ENCODE data around the gene KCNV2.

Gene KCNV2

GRCh38 chr9:2720179-2720654, 2.9 kb downstream of the KCNV2 start:
- peak; percentile 76 for DNase-seq (ENCODE audit: low spot score)

DNA sequence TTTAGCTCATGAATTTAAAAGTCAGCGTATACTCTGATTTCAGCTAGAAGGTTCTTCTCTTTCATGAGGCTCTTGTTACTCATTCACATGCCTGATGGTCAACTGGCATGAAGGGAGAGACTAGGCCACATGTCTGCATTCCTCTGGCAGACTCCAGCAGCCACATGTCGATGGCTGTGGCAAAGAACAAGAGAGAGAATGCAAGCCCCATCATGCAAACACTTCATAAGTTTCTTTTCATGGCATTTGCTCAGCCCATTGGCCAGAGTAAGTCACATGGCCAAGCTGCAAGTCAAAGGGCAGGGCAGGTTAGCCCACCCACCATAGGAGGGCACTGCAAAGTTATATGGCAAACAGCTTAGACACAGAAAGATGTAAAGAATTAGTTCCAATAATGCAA, 5.4 kb downstream of the KCNV2 start:
- DNase-seq (ENCODE audit: low spot score): peak; percentile 96

DNA sequence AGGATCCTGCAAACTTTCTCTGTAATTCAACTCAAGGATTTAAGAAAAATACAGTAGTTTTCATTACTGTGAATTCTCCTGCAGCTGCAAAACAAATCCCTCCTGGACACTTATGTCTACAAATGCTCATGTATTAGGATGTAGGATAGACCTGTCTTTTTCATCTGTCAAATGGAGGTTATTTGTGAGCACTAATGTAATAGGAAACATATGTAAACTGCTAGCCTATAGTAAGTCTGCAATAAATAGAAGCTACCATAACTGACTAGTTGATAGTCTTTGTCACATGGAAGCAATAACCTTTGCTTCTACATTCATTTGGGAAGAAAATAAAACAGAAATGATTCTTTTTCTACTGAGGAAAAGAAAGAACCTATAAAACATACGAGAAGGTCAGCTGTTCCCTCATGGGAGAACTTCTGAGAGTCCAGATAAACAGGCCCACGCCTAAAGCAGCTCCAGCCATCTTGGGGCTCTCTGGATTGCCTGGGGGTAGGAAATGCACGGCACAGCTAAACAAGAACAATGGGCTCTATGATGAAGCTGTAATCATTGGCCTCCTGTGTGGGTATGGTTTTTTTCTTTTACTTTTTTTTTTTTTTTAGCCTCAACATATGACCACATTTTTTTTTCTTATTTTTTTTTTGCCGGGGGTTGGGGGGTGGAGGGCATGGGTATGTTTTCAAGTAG, 6.2 kb downstream of the KCNV2 start:
- no peak for DNase-seq (ENCODE audit: low spot score)

GRCh38 chr9:2725126-2725525, 7.8 kb downstream of the KCNV2 start:
- peak; percentile 79 for DNase-seq (ENCODE audit: low spot score)

DNA sequence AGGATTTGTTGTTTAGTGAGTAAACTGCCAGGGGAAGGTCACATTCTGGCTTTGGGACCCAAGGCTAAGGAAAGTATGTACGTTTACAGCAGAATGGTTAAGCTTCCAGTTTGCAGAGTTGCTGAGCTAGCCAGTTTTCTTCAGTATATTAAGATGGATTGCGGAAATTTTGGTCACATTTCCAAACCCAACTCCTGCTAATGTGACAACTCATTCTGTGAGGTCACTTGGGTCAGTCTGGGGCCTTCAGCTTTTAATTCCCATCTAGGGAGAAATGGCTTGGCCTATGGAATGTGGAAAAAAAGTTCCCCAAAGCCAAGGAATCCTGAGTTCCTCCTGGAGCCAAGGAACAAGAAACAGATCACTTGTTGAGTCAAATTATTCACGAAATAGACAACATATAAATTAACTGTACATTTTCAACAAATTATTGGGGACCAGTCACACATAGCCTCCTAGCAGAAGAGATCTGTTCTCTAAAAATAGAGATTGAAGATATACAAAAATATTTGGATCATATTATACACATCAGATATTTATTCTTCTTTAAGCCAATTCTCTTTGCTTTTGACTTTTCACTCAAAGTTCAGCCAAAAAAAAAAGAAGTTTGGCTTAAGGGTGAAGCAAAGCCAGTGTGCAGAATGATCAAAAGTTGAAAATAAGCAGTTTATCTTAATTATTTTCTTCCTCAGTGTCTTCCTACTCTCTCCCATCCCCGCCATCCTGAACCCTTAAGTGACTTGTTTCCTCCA, 8.8 kb downstream of the KCNV2 start:
- DNase-seq (ENCODE audit: low spot score): no peak

DNA sequence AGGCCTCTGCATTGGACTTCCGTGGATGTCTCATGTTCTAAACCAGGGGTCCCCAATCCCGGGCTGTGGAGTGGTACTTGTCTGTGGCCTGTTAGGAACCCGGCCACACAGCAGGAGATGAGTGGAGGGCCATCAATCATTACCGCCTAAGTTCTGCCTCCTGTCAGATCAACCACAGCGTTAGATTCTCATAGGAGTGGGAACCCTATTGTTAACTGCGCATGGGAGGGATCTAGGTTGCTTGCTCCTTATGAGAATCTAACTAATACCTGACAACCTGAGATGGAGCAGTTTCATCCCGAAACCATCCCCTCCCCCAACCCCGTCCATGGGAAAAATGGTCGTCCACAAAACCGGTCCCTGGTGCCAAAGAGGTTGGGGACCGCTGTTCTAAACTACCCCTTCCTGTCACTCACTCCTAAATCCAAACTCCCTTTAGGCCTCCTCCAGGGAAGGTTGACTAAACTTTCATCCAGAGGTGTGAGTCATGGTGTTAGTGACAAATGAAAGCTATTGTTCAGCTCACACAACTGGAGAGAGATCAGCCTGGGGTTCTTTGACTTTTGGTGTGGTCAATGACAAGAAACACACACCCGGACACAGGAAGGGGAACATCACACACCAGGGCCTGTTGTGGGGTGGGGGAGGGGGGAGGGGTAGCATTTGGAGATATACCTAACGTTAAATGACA, 9.5 kb downstream of the KCNV2 start:
- peak; percentile 77 for DNase-seq (ENCODE audit: low spot score)

DNA sequence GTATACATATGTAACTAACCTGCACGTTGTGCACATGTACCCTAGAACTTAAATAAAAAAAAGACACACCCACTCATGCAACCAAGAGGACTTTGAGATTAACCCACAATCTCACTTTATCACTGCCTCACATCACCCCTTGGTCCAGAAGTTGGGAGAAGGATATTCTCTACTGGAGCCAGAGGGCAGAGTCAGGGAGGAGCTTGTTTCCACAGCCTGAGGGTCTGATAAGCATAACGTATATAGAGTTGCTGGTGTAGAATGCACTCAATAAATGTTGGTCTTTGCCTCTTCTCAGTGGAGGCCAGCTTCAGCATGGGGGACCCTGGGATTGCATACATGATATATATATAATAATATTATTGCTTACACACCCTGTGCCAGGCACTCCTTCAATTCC, 10.1 kb downstream of the KCNV2 start:
- DNase-seq (ENCODE audit: low spot score): no peak

DNA sequence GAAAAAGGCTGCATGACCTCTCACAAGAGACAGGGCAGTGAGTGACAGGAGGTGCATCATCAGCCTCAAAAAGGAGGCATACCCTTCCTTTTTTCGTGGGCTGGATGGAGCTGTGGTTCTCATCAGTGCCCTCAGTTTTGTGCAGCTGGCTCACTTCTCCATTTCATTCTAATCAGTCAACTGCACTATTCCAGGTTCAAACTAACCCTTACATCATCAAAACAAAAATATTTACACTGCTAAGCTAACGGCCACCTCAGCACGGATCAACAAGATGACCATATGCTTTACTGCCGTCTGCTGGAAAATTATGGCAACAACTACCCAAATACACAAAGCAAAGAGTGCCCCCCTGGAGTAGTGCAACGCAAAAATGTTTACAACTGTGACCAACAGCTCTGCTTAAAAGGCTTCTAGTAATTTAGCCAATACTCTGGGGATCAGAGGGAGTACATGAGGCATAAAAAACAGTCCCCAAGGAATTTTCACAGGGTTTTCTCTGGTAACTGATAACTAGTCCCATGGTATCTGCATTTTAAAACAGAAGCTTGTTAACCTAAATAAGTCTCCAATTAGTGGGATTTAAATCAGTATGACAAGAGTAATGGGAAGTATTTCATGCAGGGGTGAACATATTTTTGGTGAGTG, 10.8 kb downstream of the KCNV2 start:
- peak; percentile 65 for DNase-seq (ENCODE audit: low spot score)

- peak; percentile 35 for DNase-seq (ENCODE audit: low spot score)
Observed at GRCh38 chr9:2729003-2729402, 11.7 kb downstream of the KCNV2 start.

- DNase-seq (ENCODE audit: low spot score): no peak
Observed at GRCh38 chr9:2729721-2730120, 12.4 kb downstream of the KCNV2 start.

- no peak for DNase-seq (ENCODE audit: low spot score)
Observed at GRCh38 chr9:2730971-2731370, 13.7 kb downstream of the KCNV2 start.

- no peak for DNase-seq (ENCODE audit: low spot score)
Observed at GRCh38 chr9:2732492-2732891, 15.2 kb downstream of the KCNV2 start.

- no peak for DNase-seq (ENCODE audit: low spot score)
Observed at GRCh38 chr9:2740616-2741015, 23.3 kb downstream of the KCNV2 start.

GRCh38 chr9:2741441-2742158, 24.3 kb downstream of the KCNV2 start:
- no peak for DNase-seq (ENCODE audit: low spot score)

DNA sequence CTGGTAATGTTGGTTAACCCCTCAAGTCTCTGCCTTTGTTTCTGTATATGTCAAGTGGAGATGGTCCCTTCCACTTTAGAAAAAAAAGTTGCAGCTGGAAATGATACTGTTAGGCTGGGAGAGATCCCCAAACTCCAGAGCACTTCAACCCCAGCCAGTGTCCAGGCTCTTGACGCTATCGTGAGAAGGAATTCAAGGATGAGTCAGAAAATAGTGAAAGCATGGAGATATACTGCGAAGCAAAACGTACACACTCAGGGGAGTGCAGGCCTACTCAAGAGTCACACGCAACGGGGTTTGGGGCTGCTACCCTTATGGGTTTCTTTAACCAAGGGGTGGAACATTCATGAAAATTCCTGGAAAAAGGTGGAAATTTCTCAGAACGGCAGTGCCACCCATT, 24.9 kb downstream of the KCNV2 start:
- DNase-seq (ENCODE audit: low spot score): no peak

DNA sequence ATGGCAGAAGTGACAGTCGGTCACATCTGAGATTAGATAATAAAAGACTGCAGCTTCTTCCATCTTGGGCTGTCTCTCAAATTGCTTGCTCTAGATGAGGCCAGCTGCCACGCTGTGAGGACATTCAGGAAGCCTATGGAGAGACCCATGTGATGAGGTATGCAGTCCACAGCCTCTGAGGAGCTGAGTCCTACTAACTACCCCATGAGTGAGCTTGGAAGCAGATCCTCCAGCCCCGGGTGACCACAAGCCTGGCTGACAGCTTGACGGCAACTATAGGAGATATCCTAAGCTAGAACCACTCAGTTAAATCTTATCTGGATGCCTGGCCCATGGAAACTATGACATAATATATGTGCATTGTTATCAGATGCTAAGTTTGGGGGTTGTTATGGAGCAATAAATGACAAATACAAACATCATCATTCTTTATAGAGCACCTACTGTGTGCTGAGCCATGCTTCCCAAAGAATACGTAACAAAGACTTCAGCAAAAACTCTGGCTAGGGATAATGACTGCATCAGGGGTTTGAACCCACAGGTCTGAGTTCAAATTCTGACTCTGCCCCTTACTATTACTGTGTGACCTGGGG, 26.7 kb downstream of the KCNV2 start:
- no peak for DNase-seq (ENCODE audit: low spot score)

DNA sequence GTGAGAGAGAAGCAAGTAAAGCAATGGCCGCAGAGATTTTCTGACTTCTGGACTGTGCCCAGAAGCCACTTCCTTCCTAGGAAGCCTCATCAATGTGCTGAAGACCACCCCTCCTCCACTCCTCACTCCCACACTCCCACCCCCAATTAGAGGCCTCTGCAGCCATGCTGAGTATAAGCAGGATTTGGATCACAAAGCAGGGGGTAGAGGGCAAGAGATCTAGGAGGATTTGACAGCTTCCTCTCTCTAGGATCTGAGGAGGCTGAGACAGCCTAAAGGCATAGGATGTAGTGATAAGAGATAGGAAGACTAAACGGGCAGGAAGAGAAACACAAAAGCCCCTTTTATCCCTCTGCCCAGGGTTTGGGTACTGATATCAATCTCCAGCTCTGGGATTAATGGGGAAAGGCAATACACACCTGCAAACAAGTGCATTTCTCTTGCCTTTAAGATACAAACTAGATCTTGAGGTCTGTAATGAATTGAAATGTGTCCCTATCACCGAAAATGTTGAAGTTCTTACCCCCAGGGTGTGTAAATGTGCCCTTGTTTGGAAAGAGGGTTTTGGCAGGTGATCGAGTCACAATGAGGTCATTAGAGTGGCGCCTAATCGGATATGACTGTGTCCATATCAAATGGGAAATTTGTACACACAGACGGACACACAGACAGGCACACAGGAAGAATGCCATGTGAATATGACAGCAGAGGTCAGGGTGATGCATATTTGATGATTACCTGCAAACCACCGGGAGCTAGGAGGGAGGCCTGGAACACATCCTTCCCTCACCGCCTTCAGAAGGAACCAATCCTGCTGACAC, 28.5 kb downstream of the KCNV2 start:
- DNase-seq (ENCODE audit: low spot score): peak; percentile 9

- DNase-seq (ENCODE audit: low spot score): no peak
Observed at GRCh38 chr9:2749485-2749884, 32.2 kb downstream of the KCNV2 start.

- no peak for DNase-seq (ENCODE audit: low spot score)
Observed at GRCh38 chr9:2755285-2755684, 38.0 kb downstream of the KCNV2 start.

DNA sequence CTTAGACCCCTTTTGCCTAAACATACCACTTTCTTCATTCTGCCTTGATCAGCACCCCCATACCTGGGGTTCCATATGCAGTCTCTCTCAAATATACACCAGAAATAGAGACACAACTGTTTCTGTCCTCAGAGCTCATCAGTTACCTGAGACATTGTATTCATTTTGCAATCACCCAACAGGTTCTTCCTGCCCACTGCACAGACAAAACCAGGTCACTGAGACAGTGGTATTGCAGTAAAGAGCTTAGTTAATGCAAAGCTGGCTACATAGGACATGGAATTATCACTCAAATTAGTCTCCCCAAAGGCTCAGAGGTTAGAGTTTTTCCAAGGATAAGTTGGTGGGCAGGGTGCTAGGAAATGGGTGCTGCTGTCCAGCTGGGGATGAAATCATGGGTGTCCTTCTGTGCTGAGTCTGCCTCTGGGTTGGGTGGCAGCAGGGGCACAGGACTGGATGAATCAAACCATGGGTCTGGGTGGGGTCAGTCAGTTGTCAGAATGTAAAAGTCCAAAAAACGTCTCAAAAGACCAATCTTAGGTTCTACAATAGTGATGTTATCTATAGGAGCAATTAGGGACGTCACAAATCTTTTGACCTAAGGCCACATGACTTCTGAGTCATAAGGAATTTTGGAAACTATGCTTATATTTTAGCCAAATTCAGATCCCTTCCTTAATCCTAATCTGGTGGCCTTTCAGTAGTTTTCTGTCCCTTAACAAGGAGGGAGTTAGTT, 41.0 kb downstream of the KCNV2 start:
- no peak for DNase-seq (ENCODE audit: low spot score)
